RPMI7951 (cell line): ENCODE results near the gene DCAF7. TPM values are rescaled to one million over a fixed set of nuclear protein-coding genes. Genes with fewer than 3 reads are reported as not detected.
A peak's percentile ranks its signal among the peaks of the same experiment; 100 is the strongest.

Source experiments
- DNase-seq: peaks from one replicate; pipeline ENCODE4 v3.0.0-alpha.2; 2012; ENCODE audit warnings: low read depth
- total RNA-seq: library from RNA; depleted of rRNA; stranded (reverse); fragments of >200 nt; shearing (Covaris generic); gene quantifications from 2 replicates; pipeline ENCODE4 v1.2.3, GENCODE V29; 2014

Gene DCAF7
- total RNA-seq, 1 experiment from 2014 or later, result 20.7 TPM

DNA sequence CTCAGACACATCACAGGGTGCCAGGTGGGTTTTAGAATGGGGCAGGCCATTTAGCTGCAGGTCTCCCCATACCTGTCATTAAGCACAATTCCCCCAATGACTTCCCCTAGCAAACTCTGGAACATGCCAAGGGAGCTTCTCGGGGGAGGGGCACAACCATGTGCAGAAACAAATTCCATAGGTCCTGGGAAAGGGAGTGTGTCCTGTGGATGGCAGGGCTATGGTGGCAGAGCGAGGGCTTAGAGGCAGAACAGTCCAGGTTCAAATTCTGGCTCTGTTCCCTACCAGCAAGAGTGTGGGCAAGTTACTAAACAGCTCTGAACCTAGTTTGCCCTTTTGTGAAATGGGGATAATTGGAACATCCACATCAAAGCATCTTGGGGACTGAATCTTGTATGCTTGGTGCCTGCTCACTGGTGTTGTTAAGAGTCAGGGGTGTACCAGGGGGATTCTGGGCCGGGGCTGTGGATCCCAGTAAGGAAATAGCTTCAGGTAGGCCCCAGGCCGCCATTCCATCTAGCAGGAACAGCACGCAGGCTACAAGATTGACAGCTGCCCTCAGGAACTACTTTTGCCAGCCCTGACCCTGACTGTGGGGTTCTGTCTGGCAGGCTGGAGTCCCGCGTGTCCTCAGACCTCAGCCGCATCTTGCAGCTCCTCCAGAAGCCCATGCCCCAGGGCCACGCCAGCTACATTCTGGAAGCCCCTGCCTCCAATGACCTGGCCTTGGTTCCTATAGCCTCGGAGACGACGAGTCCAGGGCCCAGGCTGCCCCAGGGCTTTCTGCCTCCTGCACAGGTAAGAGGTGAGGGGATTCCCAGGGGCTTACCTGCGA lies 5.6 kb upstream of the DCAF7 start:
- no peak for DNase-seq

- DNase-seq, result no peak
These were observed 3.8 kb upstream of the DCAF7 start for GRCh38 chr17:63546308-63547082.

GRCh38 chr17:63547083-63547523 lies 3.2 kb upstream of the DCAF7 start:
- no peak for DNase-seq

DNA sequence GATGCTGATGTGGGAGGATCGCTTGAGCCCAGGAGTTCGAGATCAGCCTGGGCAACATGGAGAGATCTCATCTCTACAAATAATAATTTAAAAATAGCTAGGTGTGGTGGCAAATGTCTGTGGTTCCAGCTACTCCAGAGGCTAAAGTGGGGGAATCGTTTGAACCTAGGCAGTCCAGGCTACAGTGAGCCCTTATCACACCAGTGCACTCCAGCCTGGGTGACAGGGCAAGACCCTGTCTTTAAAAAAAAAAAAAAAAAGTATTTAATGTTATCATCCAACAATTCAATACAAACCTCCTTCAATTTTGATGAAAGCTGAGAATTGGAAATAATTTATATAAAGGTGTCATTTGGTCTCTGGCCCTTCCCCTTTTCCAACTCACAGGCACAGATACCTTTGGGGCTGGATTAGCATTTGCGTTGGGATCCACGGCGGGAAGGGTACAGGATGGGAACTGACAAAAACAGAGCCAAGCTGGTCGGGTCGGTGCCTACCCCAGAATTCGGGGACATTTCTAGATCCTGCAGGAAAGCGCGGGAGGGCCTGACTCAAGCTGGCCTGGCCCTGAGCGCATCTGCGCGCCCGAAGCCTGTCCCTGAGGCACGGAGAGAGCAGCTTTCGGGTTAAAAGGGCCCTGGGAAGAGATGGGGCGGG lies 860 bp upstream of the DCAF7 start:
- no peak for DNase-seq

- DNase-seq, result peak; percentile 45
These were observed 751 bp downstream of the DCAF7 start for GRCh38 chr17:63550817-63551639.

DNA sequence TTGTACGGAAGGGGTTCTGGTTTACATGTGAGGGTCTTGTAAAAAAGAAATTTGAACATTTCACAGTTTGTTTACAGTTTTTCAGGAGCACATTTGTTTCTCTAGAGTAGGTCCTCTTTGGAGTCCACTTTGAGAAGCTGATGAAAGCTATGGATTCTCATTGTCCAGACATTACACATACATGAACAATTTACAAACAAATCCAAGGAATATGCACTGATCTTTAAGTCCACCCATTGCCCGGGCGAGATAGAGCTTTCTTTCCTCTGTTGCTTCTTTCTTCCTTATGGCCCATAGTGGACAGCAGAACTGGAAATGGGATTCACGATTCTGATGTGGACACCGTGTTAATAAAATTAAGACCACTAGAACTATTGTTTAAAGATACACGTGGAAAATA lies 1.9 kb downstream of the DCAF7 start:
- DNase-seq, result no peak

GRCh38 chr17:63555500-63556156 lies 5.4 kb downstream of the DCAF7 start:
- no peak for DNase-seq

GRCh38 chr17:63557416-63557815 lies 7.1 kb downstream of the DCAF7 start:
- no peak for DNase-seq

GRCh38 chr17:63558441-63558840 lies 8.2 kb downstream of the DCAF7 start:
- DNase-seq, result no peak

- DNase-seq, result no peak
These were observed 11.5 kb downstream of the DCAF7 start for GRCh38 chr17:63561819-63562218.

DNA sequence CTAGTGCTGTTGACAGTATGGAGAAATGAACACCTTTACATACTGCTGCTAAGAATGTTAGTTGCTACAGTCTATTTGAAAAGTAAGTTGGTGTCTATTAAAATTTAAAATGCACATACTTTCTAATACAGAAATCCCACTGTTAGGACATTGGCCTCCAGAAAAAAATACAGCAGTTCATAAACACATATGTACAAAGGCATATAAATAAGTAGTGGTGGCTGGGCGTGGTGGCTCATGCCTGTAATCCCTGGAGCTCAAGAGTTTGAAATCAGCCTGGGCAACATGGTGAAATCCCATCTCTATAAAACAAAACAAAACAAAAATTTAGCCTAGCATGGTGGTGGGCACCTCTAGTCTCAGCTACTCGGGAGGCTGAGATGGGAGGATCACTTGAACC lies 13.1 kb downstream of the DCAF7 start:
- no peak for DNase-seq

- DNase-seq, result no peak
These were observed 14.3 kb downstream of the DCAF7 start for GRCh38 chr17:63564562-63564961.

- no peak for DNase-seq
These were observed 17.0 kb downstream of the DCAF7 start for GRCh38 chr17:63567229-63567628.

- DNase-seq, result no peak
These were observed 18.3 kb downstream of the DCAF7 start for GRCh38 chr17:63568563-63568962.

- DNase-seq, result peak; percentile 77
These were observed 21.5 kb downstream of the DCAF7 start for GRCh38 chr17:63571632-63572310.

DNA sequence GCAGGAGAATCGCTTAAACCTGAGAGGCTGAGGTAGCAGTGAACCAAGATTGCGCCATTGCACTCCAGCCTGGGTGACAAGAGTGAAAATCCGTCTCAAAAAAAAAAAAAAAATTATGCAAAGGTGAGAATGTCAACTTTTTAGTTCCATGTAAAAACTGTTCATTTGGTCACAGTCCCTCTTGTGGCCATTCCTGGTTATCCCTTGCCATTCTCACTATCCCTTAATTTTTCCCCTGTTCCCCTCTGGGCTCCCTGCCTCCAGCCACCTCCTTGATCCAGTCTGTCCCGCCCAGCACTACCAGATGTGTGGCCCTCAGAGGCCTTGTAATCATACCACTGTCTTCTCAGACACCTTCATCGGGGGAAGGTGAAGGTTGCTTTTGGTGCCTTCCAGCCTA lies 23.4 kb downstream of the DCAF7 start:
- DNase-seq, result no peak

DNA sequence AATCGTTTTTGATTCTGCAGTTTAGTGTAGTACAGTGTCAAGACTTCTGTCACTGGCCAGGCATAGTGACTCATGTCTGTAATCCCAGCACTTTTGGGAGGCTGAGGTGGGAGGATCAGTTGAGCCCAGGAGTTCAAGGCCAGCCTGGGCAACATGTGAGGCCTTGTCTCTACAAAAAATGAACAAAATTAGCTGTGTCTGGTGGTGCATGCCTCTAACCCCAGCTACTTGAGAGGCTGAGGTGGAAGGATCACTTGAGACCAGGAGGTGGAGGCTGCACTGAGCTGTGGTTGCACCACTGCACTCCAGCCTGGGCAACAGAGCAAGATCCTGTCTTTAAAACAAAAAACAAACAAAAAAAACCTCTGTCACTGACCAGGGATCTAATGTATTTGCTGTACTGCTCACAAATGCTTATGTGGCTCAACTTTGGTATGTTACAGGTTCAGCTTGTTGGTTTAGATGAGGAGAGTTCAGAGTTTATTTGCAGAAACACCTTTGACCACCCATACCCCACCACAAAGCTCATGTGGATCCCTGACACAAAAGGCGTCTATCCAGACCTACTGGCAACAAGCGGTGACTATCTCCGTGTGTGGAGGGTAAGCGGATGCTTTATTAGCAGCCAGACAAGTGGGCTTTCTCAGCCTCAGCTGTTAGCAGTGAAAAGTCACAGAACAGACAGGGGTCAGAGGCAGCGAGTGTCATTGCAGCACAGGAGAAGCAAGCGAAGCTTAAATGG lies 27.9 kb downstream of the DCAF7 start:
- DNase-seq, result no peak

DNA sequence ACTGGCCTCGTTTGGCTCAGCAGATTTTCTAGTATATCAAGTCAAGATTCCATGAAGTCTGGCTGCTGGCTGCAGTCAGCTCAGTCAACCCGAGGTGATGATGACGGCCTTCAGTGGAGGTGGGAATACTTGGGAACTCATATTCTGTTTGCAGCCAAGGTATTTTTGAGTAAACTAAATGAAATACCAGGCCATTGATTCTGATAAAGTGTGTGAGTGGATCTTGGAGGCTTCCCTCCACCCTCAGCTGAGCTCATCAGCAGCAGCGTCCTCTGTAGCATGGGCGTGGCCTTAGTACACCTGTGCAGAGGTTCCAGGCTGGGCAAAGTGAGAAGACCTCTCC lies 28.5 kb downstream of the DCAF7 start:
- DNase-seq, result no peak

DNA sequence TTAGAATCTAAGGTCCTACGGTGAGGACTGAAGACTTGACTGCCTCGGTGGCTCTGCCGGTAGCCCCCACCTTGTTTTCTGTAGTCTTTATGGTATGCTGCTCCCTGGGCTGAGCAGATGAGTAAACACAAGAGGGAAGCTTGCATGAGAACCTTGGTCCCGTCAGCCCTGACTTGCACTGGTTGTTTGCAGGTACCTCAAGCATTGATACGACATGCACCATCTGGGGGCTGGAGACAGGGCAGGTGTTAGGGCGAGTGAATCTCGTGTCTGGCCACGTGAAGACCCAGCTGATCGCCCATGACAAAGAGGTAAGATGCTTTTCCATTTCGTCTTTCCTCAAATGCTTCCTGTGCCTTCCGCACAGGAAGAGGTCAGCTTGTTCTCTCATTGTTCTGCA lies 29.4 kb downstream of the DCAF7 start:
- DNase-seq, result no peak

GRCh38 chr17:63587770-63588169 lies 37.5 kb downstream of the DCAF7 start:
- DNase-seq, result no peak
